HepG2 (cell line): ENCODE data around the gene KRI1. TPM values are rescaled to one million over a fixed set of nuclear protein-coding genes. Genes with fewer than 3 reads are reported as not detected.
A peak's percentile ranks its signal among the peaks of the same experiment; 100 is the strongest.

Source experiments
- ATF3 ChIP-seq: sonication (generic); formaldehyde crosslinking; IDR thresholded peaks from 2 replicates; pipeline ENCODE4 v1.4.0; 2020; ENCODE audit warnings: missing genetic modification reagents
- CHD2 ChIP-seq: IDR thresholded peaks from 2 replicates; pipeline ENCODE4 v1.6.1; 2011; ENCODE audit warnings: low read depth, low read length, improper control_type of control experiment
- HNF4A ChIP-seq: sonication (generic); formaldehyde crosslinking; IDR thresholded peaks from 2 replicates; pipeline ENCODE4 v1.4.0; 2020; ENCODE audit warnings: missing genetic modification reagents
- HOMEZ ChIP-seq: IDR thresholded peaks from 2 replicates; pipeline ENCODE4 v1.6.1; 2016; ENCODE audit warnings: low read depth
- SP140L ChIP-seq: sonication (generic); formaldehyde crosslinking; IDR thresholded peaks from 2 replicates; pipeline ENCODE4 v1.4.0; 2020; ENCODE audit warnings: missing genetic modification reagents, borderline replicate concordance
- TCF12 ChIP-seq, 2 experiments: fragments of 450-650 bp in 1 of 2; sonication (generic) in 1 of 2; formaldehyde crosslinking in 1 of 2; IDR thresholded peaks; 2 replicates each; pipeline versions ENCODE4 v1.6.1 to v1.8.0; 2017 to 2022; ENCODE audit warnings: antibody characterized with exemption in 1 of 2, mild to moderate bottlenecking in 1 of 2, missing genetic modification reagents in 1 of 2, moderate library complexity in 1 of 2
- ZGPAT ChIP-seq: IDR thresholded peaks from 2 replicates; pipeline ENCODE4 v1.6.1; 2016; ENCODE audit warnings: mild to moderate bottlenecking
- ZNF121 ChIP-seq: sonication (generic); formaldehyde crosslinking; IDR thresholded peaks from 2 replicates; pipeline ENCODE4 v1.5.0; 2020; ENCODE audit warnings: mild to moderate bottlenecking, missing genetic modification reagents
- ZNF18 ChIP-seq: sonication (generic); formaldehyde crosslinking; IDR thresholded peaks from 2 replicates; pipeline ENCODE4 v1.8.0; 2022; ENCODE audit warnings: mild to moderate bottlenecking, missing genetic modification reagents; ENCODE audit not compliant: insufficient replicate concordance
- ZNF407 ChIP-seq: sonication (generic); formaldehyde crosslinking; IDR thresholded peaks from one replicate; pipeline ENCODE4 v1.5.1; 2020; ENCODE audit warnings: mild to moderate bottlenecking, missing genetic modification reagents; ENCODE audit errors: not compliant biosample characterization
- ZNF614 ChIP-seq: IDR thresholded peaks from 2 replicates; pipeline ENCODE4 v1.6.1; 2018; ENCODE audit warnings: missing biosample characterization, missing genetic modification reagents, inconsistent platforms, borderline replicate concordance
- ZNF644 ChIP-seq: IDR thresholded peaks from 2 replicates; pipeline ENCODE4 v1.6.1; 2016; ENCODE audit warnings: low read depth
- ZNF720 ChIP-seq: sonication (generic); formaldehyde crosslinking; IDR thresholded peaks from 2 replicates; pipeline ENCODE4 v1.4.0; 2020; ENCODE audit warnings: missing genetic modification reagents
- ZNF788 ChIP-seq: sonication (generic); formaldehyde crosslinking; IDR thresholded peaks from 2 replicates; pipeline ENCODE4 v1.5.0; 2020; ENCODE audit warnings: mild to moderate bottlenecking, missing genetic modification reagents, borderline replicate concordance
- polyA plus RNA-seq, 8 experiments: library from polyadenylated mRNA; depleted of rRNA in 3 of 8; stranded (reverse) in 7 of 8; unstranded in 1 of 8; fragments of >200 nt; fragmentation: Illumina TruSeq in 4 of 8; extraction: Trizol in 4 of 8; gene quantifications; 2 replicates each; pipeline versions ENCODE4 v1.2.1 to v1.2.3, GENCODE V29; 2011 to 2016; ENCODE audit warnings: low read depth in 4 of 8, missing spikeins in 1 of 8, mixed read lengths in 1 of 8; ENCODE audit not compliant: insufficient read depth in 1 of 8
- total RNA-seq, 5 experiments: library from RNA; depleted of rRNA; stranded (reverse); fragments of >200 nt; fragmentation: Illumina TruSeq; extraction: Trizol; gene quantifications; 2 replicates each; pipeline ENCODE4 v1.2.3, GENCODE V29; 2016; ENCODE audit warnings: low read depth in 1 of 5

The KRI1 gene
- total and polyA plus RNA-seq, 2 of the 13 experiments (the other 11 are each of a cell fraction or from before 2014, with no cell fraction given): 9.1 to 11.7 TPM

GRCh38 chr19:10544242-10544752 is 21.5 kb downstream of the KRI1 start (continued):
- no peak for TF ChIP-seq ZNF614 (CRISPR knock-in tag)
- TF ChIP-seq ZGPAT (CRISPR knock-in tag): no peak
- TF ChIP-seq CHD2: no peak
- TF ChIP-seq ZNF788 (CRISPR knock-in tag): no peak
- TF ChIP-seq ZNF644: no peak
- 0 out of 2 replicates have a peak, but pooled peaks have one; percentile 16 for TF ChIP-seq ZNF121 (CRISPR knock-in tag)
- TF ChIP-seq SP140L (CRISPR knock-in tag): no peak
- no peak for TF ChIP-seq ATF3
- TF ChIP-seq HNF4A (CRISPR knock-in tag): peak; percentile 34; the same call in 1 of the 2 replicates
- no peak for TF ChIP-seq ZNF720 (CRISPR knock-in tag)
- TF ChIP-seq ZNF407 (CRISPR knock-in tag): no peak
- TF ChIP-seq TCF12 (IDR thresholded peaks at IDR 0.05): no peak
- TF ChIP-seq TCF12 (CRISPR knock-in tag; IDR thresholded peaks at IDR 0.05): no peak
- TF ChIP-seq HOMEZ (CRISPR knock-in tag): no peak
- TF ChIP-seq ZNF18 (CRISPR knock-in tag): no peak
